ENCODE measurements around the gene SFRP2. TPM values are rescaled to one million over a fixed set of nuclear protein-coding genes. Genes with fewer than 3 reads are reported as not detected.

The SFRP2 gene
- total and polyA plus RNA-seq, 2 of the 4 experiments (the other 2 are of a cell fraction): not detected

GRCh38 chr4:153825691-153826090 lies 36.8 kb upstream of the SFRP2 start:
- Histone ChIP-seq H3K9ac (ENCODE audit: low read depth, low read length) (no peak overlapping the region), H2AK9ac (replicated peaks; ENCODE audit: low read depth, low read length, poor library complexity) (no peak overlapping the region), H3K4ac (ENCODE audit: low read depth, low read length) (no peak overlapping the region), H2BK120ac (ENCODE audit: low read depth, low read length) (no peak overlapping the region), H4K91ac (ENCODE audit: insufficient read depth, low read depth, low read length) (no peak overlapping the region), H2AFZ (replicated peaks; ENCODE audit: low read length, poor library complexity) (no peak overlapping the region), H3K4me2 (ENCODE audit: low read depth, low read length) (no peak overlapping the region), H3K4me1 (ENCODE audit: control insufficient read depth, insufficient read depth, low read length) (no peaks in the 10 kb centered on the region), H3K9me1 (ENCODE audit: insufficient read depth, low read length) (no peaks in the 10 kb centered on the region), H2AK5ac (ENCODE audit: low read depth, low read length) (no peak overlapping the region), H4K5ac (ENCODE audit: low read depth, low read length) (no peak overlapping the region), H3K9me3 (ENCODE audit: control insufficient read depth, insufficient read depth, low read length) (no peaks in the 10 kb centered on the region), H3K36me3 (ENCODE audit: control insufficient read depth, insufficient read depth, low read length) (no peaks in the 10 kb centered on the region), H3K56ac (ENCODE audit: extremely low read depth, insufficient read depth, low read length) (no peak overlapping the region), H3K4me3 (ENCODE audit: insufficient read depth, low read depth, low read length) (no peak overlapping the region), H3K79me1 (ENCODE audit: low read depth in 1 of 2, low read length in 2 of 2) (no peaks in the 10 kb centered on the region), H3K23ac (ENCODE audit: low read depth, low read length) (no peak overlapping the region), H2BK15ac (ENCODE audit: low read depth, low read length) (no peak overlapping the region), H3K18ac (ENCODE audit: low read depth, low read length) (no peak overlapping the region), H4K8ac (ENCODE audit: low read depth in 2 of 2, low read length in 2 of 2) (no peak overlapping the region), H3K14ac (replicated peaks; ENCODE audit: low read depth, low read length) (no peak overlapping the region), H4K20me1 (ENCODE audit: insufficient read depth, low read length) (no peaks in the 10 kb centered on the region), H2BK20ac (ENCODE audit: low read depth, low read length) (no peak overlapping the region), H3K27ac (ENCODE audit: insufficient read depth, low read length) (no peak overlapping the region), H3K27me3 (ENCODE audit: control insufficient read depth, insufficient read depth, low read length) (no peaks in the 10 kb centered on the region), H2BK5ac (ENCODE audit: low read depth, low read length, poor library complexity, severe bottlenecking) (no peak overlapping the region)
- ATAC-seq (ENCODE audit: low read depth) (no peak), DNase-seq (no peak)
- TF ChIP-seq NFE2L2 (IDR thresholded peaks at IDR 0.05; ENCODE audit: low read depth, low read length): no peak
- WGBS, 2 experiments (ENCODE audit: extremely low coverage in 2 of 2, insufficient read length in 1 of 2): no CpG with 5 or more reads among the region's 2 CpGs
- intact Hi-C loops (cut with micrococcal nuclease): no loop called here
- dilution Hi-C loops (cut with HindIII; ENCODE audit: low sequenced_read_pairs, unreplicated experiment): no loop called here
- in situ Hi-C loops (cut with MboI; ENCODE audit: low sequenced_read_pairs): no loop called here
- ChIA-PET CTCF (no interaction called here), POLR2A (ENCODE audit: unreplicated experiment) (no interaction called here)
- no TSS peak for BruUV-seq (replicated peaks)
